ENCODE data around the gene LIN54. TPM values are rescaled to one million over a fixed set of nuclear protein-coding genes. Genes with fewer than 3 reads are reported as not detected.

Gene LIN54
- total RNA-seq, 1 experiment from 2014 or later, result 16.4 TPM

DNA sequence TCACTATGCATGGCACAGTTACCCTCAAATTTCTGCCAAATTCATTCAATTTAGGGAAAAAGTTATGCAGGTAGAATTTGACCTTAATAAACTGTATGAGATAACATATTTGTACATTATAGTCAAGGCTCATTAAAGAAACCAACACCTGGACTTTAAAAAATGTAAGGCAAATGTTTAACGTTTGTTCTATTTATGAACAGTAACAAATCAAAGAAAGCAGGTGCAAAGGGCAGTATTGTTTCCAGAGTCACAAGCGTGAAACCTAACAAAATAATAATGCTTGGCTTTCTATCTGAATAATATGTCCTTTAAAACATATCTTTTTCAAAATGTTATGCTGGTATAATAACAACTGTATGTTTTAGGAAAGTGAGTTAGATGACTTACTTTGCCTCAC is 41.2 kb downstream of the LIN54 start:
- Mint-ChIP-seq H3K4me3 (ENCODE audit: low read depth, unreplicated experiment) (no peak overlapping the region), H3K4me1 (ENCODE audit: low read depth, unreplicated experiment) (no peaks in the 10 kb centered on the region), H3K9me3 (ENCODE audit: low read depth, unreplicated experiment) (no peaks in the 10 kb centered on the region), H3K27me3 (ENCODE audit: unreplicated experiment) (no peaks in the 10 kb centered on the region), H3K27ac (ENCODE audit: unreplicated experiment) (no peak overlapping the region), H3K36me3 (ENCODE audit: insufficient read depth, unreplicated experiment) (no peaks in the 10 kb centered on the region)
- no peak for DNase-seq
- TF ChIP-seq, protein P1, sequence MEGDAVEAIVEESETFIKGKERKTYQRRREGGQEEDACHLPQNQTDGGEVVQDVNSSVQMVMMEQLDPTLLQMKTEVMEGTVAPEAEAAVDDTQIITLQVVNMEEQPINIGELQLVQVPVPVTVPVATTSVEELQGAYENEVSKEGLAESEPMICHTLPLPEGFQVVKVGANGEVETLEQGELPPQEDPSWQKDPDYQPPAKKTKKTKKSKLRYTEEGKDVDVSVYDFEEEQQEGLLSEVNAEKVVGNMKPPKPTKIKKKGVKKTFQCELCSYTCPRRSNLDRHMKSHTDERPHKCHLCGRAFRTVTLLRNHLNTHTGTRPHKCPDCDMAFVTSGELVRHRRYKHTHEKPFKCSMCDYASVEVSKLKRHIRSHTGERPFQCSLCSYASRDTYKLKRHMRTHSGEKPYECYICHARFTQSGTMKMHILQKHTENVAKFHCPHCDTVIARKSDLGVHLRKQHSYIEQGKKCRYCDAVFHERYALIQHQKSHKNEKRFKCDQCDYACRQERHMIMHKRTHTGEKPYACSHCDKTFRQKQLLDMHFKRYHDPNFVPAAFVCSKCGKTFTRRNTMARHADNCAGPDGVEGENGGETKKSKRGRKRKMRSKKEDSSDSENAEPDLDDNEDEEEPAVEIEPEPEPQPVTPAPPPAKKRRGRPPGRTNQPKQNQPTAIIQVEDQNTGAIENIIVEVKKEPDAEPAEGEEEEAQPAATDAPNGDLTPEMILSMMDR (IDR thresholded peaks at IDR 0.05; ENCODE audit: unreplicated experiment), result no peak
- CTCF ChIA-PET, result no interaction called here
- intact Hi-C loops (cut with micrococcal nuclease; ENCODE audit: unreplicated experiment), result no loop called here
- BruUV-seq (replicated peaks), result no TSS peak

- intact Hi-C loops (cut with micrococcal nuclease; ENCODE audit: unreplicated experiment), result no loop called here
- no peaks in the 10 kb centered on the region for H3K27me3 Mint-ChIP-seq (ENCODE audit: unreplicated experiment)
- H3K4me1 Mint-ChIP-seq (ENCODE audit: low read depth, unreplicated experiment), result no peaks in the 10 kb centered on the region
- no peak overlapping the region for H3K27ac Mint-ChIP-seq (ENCODE audit: unreplicated experiment)
- H3K4me3 Mint-ChIP-seq (ENCODE audit: low read depth, unreplicated experiment), result no peak overlapping the region
- H3K36me3 Mint-ChIP-seq (ENCODE audit: insufficient read depth, unreplicated experiment), result no peaks in the 10 kb centered on the region
- H3K9me3 Mint-ChIP-seq (ENCODE audit: low read depth, unreplicated experiment), result no peaks in the 10 kb centered on the region
- no peak for DNase-seq
- CTCF ChIA-PET, result no interaction called here
- TF ChIP-seq, protein P1 (IDR thresholded peaks at IDR 0.05; ENCODE audit: unreplicated experiment), result no peak
- no TSS peak for BruUV-seq (replicated peaks)
Measured at GRCh38 chr4:82968972-82969371, 41.7 kb downstream of the LIN54 start.

GRCh38 chr4:82965763-82966162 is 44.9 kb downstream of the LIN54 start:
- DNase-seq, result no peak
- no peaks in the 10 kb centered on the region for H3K27me3 Mint-ChIP-seq (ENCODE audit: unreplicated experiment)
- CTCF ChIA-PET, result no interaction called here
- H3K4me3 Mint-ChIP-seq (ENCODE audit: low read depth, unreplicated experiment), result no peak overlapping the region
- no peaks in the 10 kb centered on the region for H3K36me3 Mint-ChIP-seq (ENCODE audit: insufficient read depth, unreplicated experiment)
- BruUV-seq (replicated peaks), result no TSS peak
- intact Hi-C loops (cut with micrococcal nuclease; ENCODE audit: unreplicated experiment), result no loop called here
- H3K9me3 Mint-ChIP-seq (ENCODE audit: low read depth, unreplicated experiment), result no peaks in the 10 kb centered on the region
- H3K27ac Mint-ChIP-seq (ENCODE audit: unreplicated experiment), result no peak overlapping the region
- H3K4me1 Mint-ChIP-seq (ENCODE audit: low read depth, unreplicated experiment), result no peaks in the 10 kb centered on the region
- TF ChIP-seq, protein P1 (IDR thresholded peaks at IDR 0.05; ENCODE audit: unreplicated experiment), result no peak

DNA sequence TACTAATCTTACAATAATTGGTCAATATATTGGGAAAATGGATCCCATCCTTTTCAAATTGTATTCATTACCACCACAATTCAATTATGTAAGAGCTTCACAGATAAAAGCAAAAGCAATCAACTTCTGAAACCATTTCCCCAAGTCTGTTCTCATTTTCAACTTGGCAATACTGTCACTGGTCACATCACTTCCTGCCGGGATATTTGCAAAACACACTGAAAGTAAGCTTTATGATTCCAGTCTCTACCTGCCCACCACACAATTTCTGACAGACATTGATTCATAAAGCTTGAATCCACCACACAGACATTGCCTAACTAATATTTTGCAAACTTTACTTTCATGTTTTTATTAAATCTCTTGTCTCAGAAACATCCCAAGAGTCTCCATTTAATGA is 53.6 kb downstream of the LIN54 start:
- intact Hi-C loops (cut with micrococcal nuclease; ENCODE audit: unreplicated experiment), result no loop called here
- no peak overlapping the region for H3K27ac Mint-ChIP-seq (ENCODE audit: unreplicated experiment)
- no peaks in the 10 kb centered on the region for H3K9me3 Mint-ChIP-seq (ENCODE audit: low read depth, unreplicated experiment)
- no peaks in the 10 kb centered on the region for H3K36me3 Mint-ChIP-seq (ENCODE audit: insufficient read depth, unreplicated experiment)
- TF ChIP-seq, protein P1 (IDR thresholded peaks at IDR 0.05; ENCODE audit: unreplicated experiment), result no peak
- no peak for DNase-seq
- H3K4me3 Mint-ChIP-seq (ENCODE audit: low read depth, unreplicated experiment), result no peak overlapping the region
- no TSS peak for BruUV-seq (replicated peaks)
- CTCF ChIA-PET, result no interaction called here
- H3K27me3 Mint-ChIP-seq (ENCODE audit: unreplicated experiment), result no peaks in the 10 kb centered on the region
- H3K4me1 Mint-ChIP-seq (ENCODE audit: low read depth, unreplicated experiment), result no peaks in the 10 kb centered on the region

DNA sequence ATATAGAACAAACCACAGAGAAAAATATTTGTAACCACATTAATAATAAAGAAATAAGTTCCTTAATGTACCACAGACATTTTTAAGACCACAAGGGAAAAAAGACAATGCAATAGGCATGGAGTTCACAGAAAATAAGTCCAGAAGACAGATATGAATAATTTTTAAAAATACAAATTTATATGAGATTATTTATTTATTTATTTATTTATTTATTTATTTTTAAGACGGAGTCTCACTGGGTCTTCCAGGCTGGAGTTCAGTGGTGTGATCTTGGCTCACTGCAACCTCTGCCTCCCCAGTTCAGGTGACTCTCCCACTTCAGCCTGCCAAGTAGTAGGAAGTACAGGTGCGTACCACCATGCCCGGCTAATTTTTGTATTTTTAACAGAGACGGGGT is 56.4 kb downstream of the LIN54 start:
- no peak for DNase-seq
- Mint-ChIP-seq H3K27ac (ENCODE audit: unreplicated experiment) (no peak overlapping the region), H3K36me3 (ENCODE audit: insufficient read depth, unreplicated experiment) (no peaks in the 10 kb centered on the region), H3K27me3 (ENCODE audit: unreplicated experiment) (no peaks in the 10 kb centered on the region), H3K4me3 (ENCODE audit: low read depth, unreplicated experiment) (no peak overlapping the region), H3K4me1 (ENCODE audit: low read depth, unreplicated experiment) (no peaks in the 10 kb centered on the region), H3K9me3 (ENCODE audit: low read depth, unreplicated experiment) (no peaks in the 10 kb centered on the region)
- intact Hi-C loops (cut with micrococcal nuclease; ENCODE audit: unreplicated experiment), result no loop called here
- TF ChIP-seq, protein P1 (IDR thresholded peaks at IDR 0.05; ENCODE audit: unreplicated experiment), result no peak
- CTCF ChIA-PET, result no interaction called here
- BruUV-seq (replicated peaks), result no TSS peak
